Activated CD8-positive, alpha-beta T cell treated with anti-CD3 and anti-CD28 coated beads, Interleukin-2, amount 10 ng/mL, durations not matched to agents 7 days and 5 days (primary cell): ENCODE results near the gene QRFP. TPM values are rescaled to one million over a fixed set of nuclear protein-coding genes. Genes with fewer than 3 reads are reported as not detected.

Source experiments
- ATAC-seq: fragments of 150-1000 bp; cut with Tn5 transposase; one replicate; pipeline ENCODE4 v1.10.0; 2021; ENCODE audit warnings: moderate library complexity
- CTCF ChIA-PET: fragments of 350-600 bp; sonication (Branson Sonifier 250); formaldehyde crosslinking; loops from one replicate; lab custom pipeline; 2021; ENCODE audit warnings: antibody characterized with exemption; lab: Charles Lee
- POLR2A ChIA-PET: fragments of 350-600 bp; sonication (Branson Sonifier 250); formaldehyde crosslinking; loops from one replicate; lab custom pipeline; 2021; ENCODE audit warnings: antibody characterized with exemption; lab: Charles Lee
- DNase-seq: peaks from one replicate; pipeline ENCODE4 v3.0.0-alpha.2; 2020
- H3K27ac Mint-ChIP-seq: one replicate; pipeline ENCODE4 v1.8.0; 2021; ENCODE audit warnings: mild to moderate bottlenecking, mixed read lengths
- H3K27me3 Mint-ChIP-seq: one replicate; pipeline ENCODE4 v1.8.0; 2021; ENCODE audit warnings: low read depth, mixed read lengths
- H3K36me3 Mint-ChIP-seq: one replicate; pipeline ENCODE4 v1.8.0; 2021; ENCODE audit warnings: low read depth, mixed read lengths
- H3K4me1 Mint-ChIP-seq: one replicate; pipeline ENCODE4 v1.8.0; 2021; ENCODE audit warnings: low read depth, mixed read lengths
- H3K4me3 Mint-ChIP-seq: one replicate; pipeline ENCODE4 v1.8.0; 2021; ENCODE audit warnings: mild to moderate bottlenecking, mixed read lengths
- H3K9me3 Mint-ChIP-seq: one replicate; pipeline ENCODE4 v1.8.0; 2022; ENCODE audit warnings: mixed read lengths; ENCODE audit not compliant: insufficient read depth
- total RNA-seq, 2 experiments: library from RNA; stranded (reverse); gene quantifications; one replicate each; pipeline ENCODE4 v1.2.3, GENCODE V29; 2021

QRFP gene
- total RNA-seq, 2 experiments from 2014 or later: not detected

DNA sequence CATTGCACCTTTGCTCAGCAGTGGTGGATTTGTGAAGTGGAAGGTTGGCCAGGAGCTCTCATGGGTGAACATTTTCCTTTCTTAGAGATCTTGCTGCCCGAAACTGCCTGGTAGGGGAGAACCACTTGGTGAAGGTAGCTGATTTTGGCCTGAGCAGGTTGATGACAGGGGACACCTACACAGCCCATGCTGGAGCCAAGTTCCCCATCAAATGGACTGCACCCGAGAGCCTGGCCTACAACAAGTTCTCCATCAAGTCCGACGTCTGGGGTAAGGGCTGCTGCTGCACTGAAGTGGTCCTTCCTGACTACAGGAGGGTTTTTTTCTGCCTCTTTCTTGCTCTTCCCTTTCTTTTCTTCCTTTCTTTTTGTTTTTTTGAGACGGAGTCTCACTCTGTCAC lies 21.8 kb downstream of the QRFP start:
- H3K4me3 Mint-ChIP-seq: no peak overlapping the region
- POLR2A ChIA-PET: no interaction called here
- H3K36me3 Mint-ChIP-seq: peaks cover 24% of the 10 kb centered on the region
- H3K27me3 Mint-ChIP-seq: no peaks in the 10 kb centered on the region
- H3K4me1 Mint-ChIP-seq: no peaks in the 10 kb centered on the region
- CTCF ChIA-PET: no interaction called here
- ATAC-seq (no peak), DNase-seq (no peak)
- no peaks in the 10 kb centered on the region for H3K9me3 Mint-ChIP-seq
- no peak overlapping the region for H3K27ac Mint-ChIP-seq

DNA sequence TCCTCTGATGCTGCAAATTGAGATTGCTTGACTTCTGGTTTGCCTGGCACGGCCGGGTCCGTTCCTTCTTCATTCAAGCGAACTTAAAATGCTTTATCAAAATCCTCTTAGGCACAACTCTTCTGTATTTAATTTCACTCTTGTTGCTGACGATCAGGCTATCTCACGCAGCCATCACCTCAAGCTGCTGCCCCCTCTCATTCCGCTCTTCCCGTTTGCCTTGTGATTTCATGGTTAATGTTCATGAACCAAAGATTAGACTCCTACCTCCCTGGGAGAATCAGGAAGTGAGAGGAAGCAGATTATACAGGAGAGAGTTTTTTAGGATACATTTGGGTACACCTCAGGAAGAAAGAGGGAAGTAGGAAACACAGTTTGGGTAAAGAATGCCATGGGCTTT lies 22.6 kb downstream of the QRFP start:
- DNase-seq: no peak
- ChIA-PET POLR2A (no interaction called here), CTCF (no interaction called here)
- Mint-ChIP-seq H3K27ac (no peak overlapping the region), H3K27me3 (no peaks in the 10 kb centered on the region), H3K4me3 (no peak overlapping the region), H3K36me3 (peaks cover 20% of the 10 kb centered on the region), H3K4me1 (no peaks in the 10 kb centered on the region), H3K9me3 (no peaks in the 10 kb centered on the region)
- no peak for ATAC-seq

DNA sequence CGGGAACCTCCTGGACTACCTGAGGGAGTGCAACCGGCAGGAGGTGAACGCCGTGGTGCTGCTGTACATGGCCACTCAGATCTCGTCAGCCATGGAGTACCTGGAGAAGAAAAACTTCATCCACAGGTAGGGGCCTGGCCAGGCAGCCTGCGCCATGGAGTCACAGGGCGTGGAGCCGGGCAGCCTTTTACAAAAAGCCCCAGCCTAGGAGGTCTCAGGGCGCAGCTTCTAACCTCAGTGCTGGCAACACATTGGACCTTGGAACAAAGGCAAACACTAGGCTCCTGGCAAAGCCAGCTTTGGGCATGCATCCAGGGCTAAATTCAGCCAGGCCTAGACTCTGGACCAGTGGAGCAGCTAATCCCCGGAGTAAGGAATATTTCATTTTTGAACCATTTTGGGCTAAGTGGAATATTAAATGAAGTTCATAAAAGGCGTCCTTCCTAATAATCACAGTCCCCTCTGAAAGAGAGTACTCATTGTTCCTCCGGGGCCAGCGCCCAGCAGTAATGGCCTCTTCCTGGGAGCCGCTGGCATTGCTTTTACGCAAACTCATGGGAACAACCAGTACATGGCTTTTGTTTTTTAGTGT lies 23.6 kb downstream of the QRFP start:
- ATAC-seq (no peak), DNase-seq (no peak)
- Mint-ChIP-seq H3K36me3 (peaks cover 20% of the 10 kb centered on the region), H3K9me3 (no peaks in the 10 kb centered on the region), H3K4me3 (no peak overlapping the region), H3K27me3 (no peaks in the 10 kb centered on the region), H3K27ac (no peak overlapping the region), H3K4me1 (no peaks in the 10 kb centered on the region)
- ChIA-PET POLR2A (no interaction called here), CTCF (no interaction called here)

DNA sequence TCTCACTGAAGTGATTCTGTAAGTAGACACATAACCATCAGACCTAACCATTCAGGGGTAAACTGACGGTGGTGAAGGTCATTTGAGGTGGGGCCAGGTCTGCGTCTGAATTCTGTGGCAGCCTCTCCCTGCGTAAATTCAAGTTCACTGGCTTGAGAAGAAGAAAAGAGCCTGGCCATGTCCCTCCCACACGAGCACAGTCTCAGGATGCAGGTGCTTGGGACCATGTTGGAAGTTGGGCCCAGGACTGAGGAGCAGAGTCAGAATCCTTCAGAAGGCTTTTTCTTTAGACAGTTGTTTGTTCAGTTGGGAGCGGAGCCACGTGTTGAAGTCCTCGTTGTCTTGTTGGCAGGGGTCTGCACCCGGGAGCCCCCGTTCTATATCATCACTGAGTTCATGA lies 24.1 kb downstream of the QRFP start:
- peaks cover 20% of the 10 kb centered on the region for H3K36me3 Mint-ChIP-seq
- ATAC-seq: no peak
- CTCF ChIA-PET: interaction anchor here (5.1 kb wide), 1 partner anchor 174 kb away, joined by 33 read pairs; no protein-coding TSS in a partner anchor

DNA sequence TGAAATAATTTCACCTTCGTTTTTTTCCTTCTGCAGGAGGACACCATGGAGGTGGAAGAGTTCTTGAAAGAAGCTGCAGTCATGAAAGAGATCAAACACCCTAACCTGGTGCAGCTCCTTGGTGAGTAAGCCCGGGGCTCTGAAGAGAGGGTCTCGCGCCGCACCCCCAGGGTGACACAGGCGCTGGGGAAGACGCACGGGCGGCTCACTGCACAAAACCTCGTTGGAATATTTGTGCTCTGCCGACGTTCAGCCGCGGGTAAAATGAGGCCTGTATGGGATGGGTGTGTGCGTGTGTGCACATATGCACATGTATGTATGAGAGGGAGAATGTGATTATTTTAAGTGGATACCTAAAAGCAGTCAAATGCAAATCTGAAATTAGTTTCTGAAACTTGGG lies 24.5 kb downstream of the QRFP start:
- H3K4me1 Mint-ChIP-seq: no peaks in the 10 kb centered on the region
- H3K4me3 Mint-ChIP-seq: no peak overlapping the region
- ChIA-PET CTCF (interaction anchor here (0.8 to 5.1 kb wide), 4 partner anchors 8 to 177 kb away, joined by 3 to 33 read pairs (median 4); no protein-coding TSS in a partner anchor), POLR2A (no interaction called here)
- DNase-seq: no peak
- H3K27ac Mint-ChIP-seq: no peak overlapping the region
- H3K27me3 Mint-ChIP-seq: no peaks in the 10 kb centered on the region
- ATAC-seq: no peak
- H3K36me3 Mint-ChIP-seq: peaks cover 20% of the 10 kb centered on the region
- H3K9me3 Mint-ChIP-seq: no peaks in the 10 kb centered on the region

More for the DNA sequence above, 24.1 kb downstream of the QRFP start:
- no peaks in the 10 kb centered on the region for H3K27me3 Mint-ChIP-seq
- H3K4me1 Mint-ChIP-seq: no peaks in the 10 kb centered on the region
- no peaks in the 10 kb centered on the region for H3K9me3 Mint-ChIP-seq
- no peak overlapping the region for H3K27ac Mint-ChIP-seq
- H3K4me3 Mint-ChIP-seq: no peak overlapping the region
- POLR2A ChIA-PET: no interaction called here
- DNase-seq: no peak

DNA sequence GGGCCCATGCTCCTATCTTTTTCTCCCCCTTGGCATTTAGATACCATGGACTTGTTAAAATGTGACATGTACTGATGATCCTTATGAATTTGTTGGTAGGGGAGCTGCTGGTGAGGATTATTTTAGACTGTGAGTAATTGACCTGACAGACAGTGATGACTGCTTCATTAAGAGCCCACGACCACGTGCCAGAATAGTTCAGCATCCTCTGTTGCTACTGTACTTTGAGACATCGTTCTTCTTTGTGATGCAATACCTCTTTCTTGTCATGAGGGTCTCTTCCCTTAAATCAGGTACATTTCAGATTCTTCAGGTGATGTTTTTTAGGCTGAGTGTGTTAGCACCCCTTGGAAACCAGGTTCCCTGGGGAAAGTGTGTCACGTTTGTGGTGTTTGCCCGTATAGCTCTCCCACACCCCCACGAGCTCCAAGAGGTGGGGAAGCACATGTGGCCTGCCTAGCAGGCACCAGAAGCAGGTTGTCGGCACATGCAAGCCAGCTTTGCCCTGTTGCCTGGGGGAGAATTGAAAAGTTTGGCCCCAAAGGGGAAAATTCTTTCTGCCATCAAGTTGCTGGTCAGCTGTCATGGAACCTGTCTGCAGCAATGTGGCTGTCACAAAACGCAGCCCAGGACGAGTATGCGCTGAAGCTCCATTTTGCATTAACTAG lies 25.1 kb downstream of the QRFP start:
- H3K27me3 Mint-ChIP-seq: no peaks in the 10 kb centered on the region
- DNase-seq (no peak), ATAC-seq (no peak)
- no peaks in the 10 kb centered on the region for H3K4me1 Mint-ChIP-seq
- no peak overlapping the region for H3K27ac Mint-ChIP-seq
- CTCF ChIA-PET: interaction anchor here (0.8 to 5.1 kb wide), 4 partner anchors 8 to 178 kb away, joined by 3 to 33 read pairs (median 4); no protein-coding TSS in a partner anchor
- POLR2A ChIA-PET: no interaction called here
- H3K9me3 Mint-ChIP-seq: no peaks in the 10 kb centered on the region
- H3K36me3 Mint-ChIP-seq: peaks cover 20% of the 10 kb centered on the region
- H3K4me3 Mint-ChIP-seq: no peak overlapping the region

DNA sequence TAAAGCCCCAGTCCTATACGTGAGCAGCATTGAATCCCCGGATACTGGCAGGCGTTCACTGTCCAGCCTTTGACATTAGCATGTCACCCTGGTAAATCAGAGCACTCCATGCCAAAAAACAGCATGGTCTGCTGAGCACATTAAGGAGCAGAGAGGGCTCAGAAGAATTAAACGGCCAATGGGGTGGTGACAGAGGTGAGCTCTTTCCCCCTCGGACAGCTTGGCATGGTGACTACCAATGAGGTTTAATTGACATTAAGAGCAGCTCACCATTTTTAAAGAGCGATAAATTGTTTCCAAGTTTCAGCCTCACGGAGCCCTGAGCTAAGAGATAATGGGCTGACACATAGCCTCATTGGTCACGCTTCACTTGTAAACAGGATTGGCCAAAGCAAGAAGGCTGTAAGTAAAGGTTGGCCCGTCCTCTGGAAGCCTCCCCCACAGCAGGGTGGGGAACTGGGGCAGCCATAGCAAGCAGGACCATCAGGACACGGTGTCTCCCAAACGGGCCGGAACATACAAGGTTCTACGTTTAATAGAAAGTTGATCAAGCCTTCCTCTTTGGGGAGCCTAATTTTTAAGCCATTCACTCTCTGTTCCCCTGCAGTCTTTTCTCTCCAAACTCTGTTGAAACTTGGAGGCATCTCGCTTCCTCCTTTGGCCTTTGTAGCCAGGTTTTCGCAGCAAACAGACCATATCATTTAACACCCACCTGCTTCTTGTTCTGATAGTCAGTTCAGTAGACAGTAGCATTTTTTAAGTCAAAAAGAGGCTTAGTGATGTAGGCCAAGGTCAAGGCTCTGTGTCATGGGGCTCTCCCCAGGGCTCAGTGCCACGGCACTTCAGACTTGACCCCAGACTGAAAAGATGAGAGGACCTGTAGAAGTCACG lies 25.9 kb downstream of the QRFP start:
- H3K27ac Mint-ChIP-seq: no peak overlapping the region
- CTCF ChIA-PET: interaction anchor here (0.8 to 5.1 kb wide), 16 partner anchors 9 to 187 kb away, joined by 3 to 33 read pairs (median 4); no protein-coding TSS in a partner anchor
- ATAC-seq (no peak), DNase-seq (no peak)
- no peaks in the 10 kb centered on the region for H3K4me1 Mint-ChIP-seq
- H3K27me3 Mint-ChIP-seq: no peaks in the 10 kb centered on the region
- POLR2A ChIA-PET: no interaction called here
- H3K36me3 Mint-ChIP-seq: peaks cover 20% of the 10 kb centered on the region
- no peaks in the 10 kb centered on the region for H3K9me3 Mint-ChIP-seq
- H3K4me3 Mint-ChIP-seq: no peak overlapping the region

DNA sequence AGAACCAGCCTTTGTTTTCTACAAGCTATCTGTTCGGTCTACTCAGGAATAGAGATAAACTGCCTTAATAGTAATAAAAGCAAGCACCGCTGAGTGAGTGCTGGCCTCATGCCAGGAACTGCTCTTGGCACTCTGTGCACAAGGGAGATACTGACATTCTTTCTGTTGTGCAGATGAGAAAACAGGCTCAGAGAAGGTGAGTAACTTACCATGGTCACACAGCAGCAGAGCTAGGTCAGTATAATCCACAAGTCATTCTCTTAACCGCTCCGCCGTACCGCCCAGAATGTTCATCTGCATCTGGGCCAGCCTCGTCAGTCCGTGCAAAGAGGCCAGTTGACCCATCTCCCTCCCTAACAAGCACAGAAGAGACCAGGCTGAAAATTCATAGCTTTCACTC lies 27.4 kb downstream of the QRFP start:
- Mint-ChIP-seq H3K27me3 (no peaks in the 10 kb centered on the region), H3K4me1 (no peaks in the 10 kb centered on the region), H3K36me3 (peaks cover 16% of the 10 kb centered on the region), H3K9me3 (no peaks in the 10 kb centered on the region), H3K4me3 (no peak overlapping the region), H3K27ac (no peak overlapping the region)
- ChIA-PET CTCF (interaction anchor here (0.7 to 5.1 kb wide), 14 partner anchors 10 to 177 kb away, joined by 3 to 33 read pairs (median 4); no protein-coding TSS in a partner anchor), POLR2A (no interaction called here)
- ATAC-seq (no peak), DNase-seq (no peak)

DNA sequence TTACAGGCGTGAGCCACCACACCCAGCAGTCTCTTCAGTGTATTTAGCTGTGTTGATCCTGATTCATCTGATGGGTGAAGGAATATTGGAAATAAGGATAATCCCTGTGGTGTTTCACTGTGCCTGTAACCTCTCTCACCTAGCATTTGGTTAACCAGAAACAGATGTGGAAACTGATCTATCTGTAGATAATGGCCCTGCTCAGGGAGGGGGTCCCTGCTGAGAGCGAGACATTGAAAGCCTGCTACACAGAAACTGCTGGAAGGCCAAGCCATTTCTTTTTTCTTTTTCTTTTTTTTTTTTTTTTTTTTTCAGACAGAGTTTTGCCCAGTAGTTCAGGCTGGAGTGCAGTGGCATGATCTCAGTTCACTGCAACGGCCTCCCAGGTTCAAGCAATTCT lies 28.4 kb downstream of the QRFP start:
- Mint-ChIP-seq H3K27me3 (no peaks in the 10 kb centered on the region), H3K9me3 (no peaks in the 10 kb centered on the region), H3K4me3 (no peak overlapping the region), H3K4me1 (no peaks in the 10 kb centered on the region), H3K27ac (no peak overlapping the region), H3K36me3 (peaks cover 15% of the 10 kb centered on the region)
- ATAC-seq (no peak), DNase-seq (no peak)
- POLR2A ChIA-PET: no interaction called here
- CTCF ChIA-PET: interaction anchor here (2.1 to 5.1 kb wide), 4 partner anchors 131 to 178 kb away, joined by 14 to 45 read pairs (median 24); no protein-coding TSS in a partner anchor

DNA sequence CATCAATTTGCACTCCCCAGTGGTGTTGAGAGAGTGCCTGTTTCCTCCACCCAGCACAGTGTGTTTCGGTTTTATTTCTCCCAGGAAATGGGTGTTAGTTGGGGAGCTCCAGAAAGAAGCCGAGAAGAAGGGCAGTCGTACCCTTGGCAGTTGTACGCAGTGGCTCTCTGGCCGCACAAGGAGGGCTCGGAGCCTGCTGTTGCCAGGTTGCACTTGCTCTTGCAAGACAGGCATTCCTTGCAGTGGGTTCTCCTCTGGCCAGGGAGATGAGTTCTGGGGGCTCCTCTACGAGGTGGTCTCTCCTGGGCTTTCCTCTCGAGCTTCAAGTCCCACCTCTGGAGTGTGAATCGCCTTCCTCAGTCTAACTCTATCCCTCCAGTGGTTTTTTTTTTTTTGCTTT lies 29.1 kb downstream of the QRFP start:
- Mint-ChIP-seq H3K27me3 (no peaks in the 10 kb centered on the region), H3K27ac (no peak overlapping the region), H3K9me3 (no peaks in the 10 kb centered on the region), H3K36me3 (peaks cover 13% of the 10 kb centered on the region), H3K4me1 (no peaks in the 10 kb centered on the region), H3K4me3 (no peak overlapping the region)
- ATAC-seq: no peak
- ChIA-PET POLR2A (no interaction called here), CTCF (interaction anchor here (1.0 to 6.1 kb wide), 9 partner anchors 10 to 179 kb away, joined by 3 to 59 read pairs (median 6); no protein-coding TSS in a partner anchor)
- no peak for DNase-seq

DNA sequence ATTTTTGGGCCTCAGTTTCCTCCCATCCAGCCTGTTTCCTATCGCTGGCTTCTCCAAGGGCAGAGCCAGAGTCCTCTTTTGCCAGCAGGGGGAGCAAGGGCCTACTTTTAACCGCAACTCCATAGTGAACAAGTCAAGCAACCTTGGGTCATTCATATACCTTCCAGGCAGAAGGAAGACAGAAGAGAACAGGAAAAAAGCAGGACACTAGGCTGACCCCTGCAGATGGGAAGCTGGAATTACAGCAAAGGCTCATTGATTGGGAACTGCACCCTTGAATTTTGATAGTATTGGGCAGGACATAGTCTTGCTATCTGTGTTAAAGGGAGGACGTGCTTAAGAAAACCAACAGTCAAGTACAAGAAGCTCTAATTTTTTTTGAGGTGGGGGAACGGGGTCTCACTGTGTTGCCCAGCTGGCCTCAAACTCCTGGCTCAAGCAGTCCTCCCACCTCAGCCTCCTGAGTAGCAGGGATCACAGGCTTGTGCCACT lies 30.1 kb downstream of the QRFP start:
- CTCF ChIA-PET: interaction anchor here (0.6 to 6.1 kb wide), 20 partner anchors 9 to 183 kb away, joined by 3 to 59 read pairs (median 5); partner anchors contain the start of gene EXOSC2
- POLR2A ChIA-PET: no interaction called here
- no peaks in the 10 kb centered on the region for H3K9me3 Mint-ChIP-seq
- no peaks in the 10 kb centered on the region for H3K27me3 Mint-ChIP-seq
- H3K27ac Mint-ChIP-seq: no peak overlapping the region
- peak; percentile 65 for DNase-seq
- no peak overlapping the region for H3K4me3 Mint-ChIP-seq
- H3K4me1 Mint-ChIP-seq: no peaks in the 10 kb centered on the region
- peaks cover 7% of the 10 kb centered on the region for H3K36me3 Mint-ChIP-seq
- peak; percentile 61 for ATAC-seq
